Esophagus squamous epithelium (tissue), 4 donors: ENCODE data around the gene RNF141.

Source experiments
- CTCF ChIP-seq, 6 experiments: fragments of 450-650 bp in 4 of 6; fragments of 200-600 bp in 2 of 6; sonication (generic) in 2 of 6; IDR thresholded peaks; one replicate each; pipeline ENCODE4 v1.5.1; 2016 to 2019; ENCODE audit warnings: antibody characterized with exemption in 6 of 6, mild to moderate bottlenecking in 4 of 6, moderate library complexity in 4 of 6
- POLR2A ChIP-seq, 4 donors: fragments of 450-650 bp; IDR thresholded peaks; one replicate each; pipeline ENCODE4 v1.6.1; 2017; ENCODE audit warnings: antibody characterized with exemption in 4 of 4, mild to moderate bottlenecking in 4 of 4, moderate library complexity in 3 of 4

- TF ChIP-seq CTCF (IDR thresholded peaks at IDR 0.05) (no peak), POLR2A (IDR thresholded peaks at IDR 0.05) (no peak)
Measured at GRCh38 chr11:10584071-10584501, 43.1 kb upstream of the RNF141 start.
